ENCODE measurements around the gene CMBL. TPM values are rescaled to one million over a fixed set of nuclear protein-coding genes. Genes with fewer than 3 reads are reported as not detected.

Gene CMBL
- total RNA-seq, 2 experiments from 2014 or later = 1.2 to 1.4 TPM

DNA sequence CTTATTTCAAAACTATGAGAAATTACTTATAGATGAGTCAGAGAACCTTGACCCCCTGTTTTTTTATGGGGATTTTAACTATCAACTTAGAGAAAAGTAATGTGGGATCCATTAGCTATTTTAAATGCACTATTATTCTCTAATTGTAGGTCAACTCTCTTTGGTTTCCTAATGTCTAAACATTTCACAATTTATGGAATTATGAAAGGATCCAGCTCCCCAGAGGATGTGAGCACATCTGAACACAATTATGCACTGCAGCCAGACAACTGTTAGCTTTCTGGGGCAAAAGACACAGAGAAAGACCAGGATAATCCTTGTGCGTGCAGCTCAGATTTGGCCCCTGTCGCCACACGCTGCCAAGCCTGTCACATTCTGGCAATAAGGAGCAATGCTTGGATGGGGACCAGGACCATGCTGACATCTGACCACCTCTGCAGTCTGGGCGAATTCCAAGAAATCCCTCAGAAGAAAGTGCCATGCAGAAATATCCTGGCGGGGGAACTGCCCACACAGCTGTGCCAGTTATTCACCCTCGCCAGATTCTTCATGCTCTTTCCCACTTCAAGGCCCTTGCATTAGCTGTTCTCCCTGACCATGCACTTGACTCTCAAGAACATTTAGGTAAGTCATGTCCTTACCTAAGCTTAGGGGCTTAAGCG, 22.2 kb upstream of the CMBL start:
- ATAC-seq (no peak), DNase-seq (no peak)
- Mint-ChIP-seq H3K27ac (no peak overlapping the region), H3K36me3 (ENCODE audit: low read depth) (peaks cover 2% of the 10 kb centered on the region), H3K4me1 (ENCODE audit: low read depth) (peaks cover 4% of the 10 kb centered on the region), H3K9me3 (no peaks in the 10 kb centered on the region), H3K4me3 (no peak overlapping the region), H3K27me3 (peaks cover 35% of the 10 kb centered on the region)
- no peak for TF ChIP-seq CTCF (IDR thresholded peaks at IDR 0.05)
- POLR2A ChIA-PET = interaction anchor here (1.4 kb wide), 1 partner anchor 74 kb away, joined by 3 read pairs; no protein-coding TSS in a partner anchor
- CTCF ChIA-PET = no interaction called here
- intact Hi-C loops (cut with micrococcal nuclease) = no loop called here

DNA sequence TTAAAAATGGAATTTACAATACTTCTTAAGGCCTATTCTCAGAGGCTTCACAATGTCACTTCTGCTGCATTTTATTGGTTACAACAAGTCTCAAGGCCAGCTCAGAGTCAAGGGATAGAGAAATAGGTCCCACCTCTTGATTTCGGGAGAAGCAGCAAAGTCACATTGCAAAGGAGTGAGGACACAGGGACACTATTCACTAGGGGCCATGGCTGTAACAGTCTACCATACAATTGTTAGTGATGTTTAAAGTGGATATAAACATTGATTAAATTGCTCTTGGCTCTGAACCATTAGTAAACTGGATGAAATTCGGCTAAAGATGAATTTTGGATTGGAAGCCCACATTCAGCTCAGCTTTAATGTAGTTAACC, 21.7 kb upstream of the CMBL start:
- no peak for DNase-seq
- Mint-ChIP-seq H3K27me3 (peaks cover 30% of the 10 kb centered on the region), H3K4me1 (ENCODE audit: low read depth) (peaks cover 4% of the 10 kb centered on the region), H3K4me3 (no peak overlapping the region), H3K9me3 (no peaks in the 10 kb centered on the region), H3K36me3 (ENCODE audit: low read depth) (peaks cover 2% of the 10 kb centered on the region), H3K27ac (no peak overlapping the region)
- TF ChIP-seq CTCF (IDR thresholded peaks at IDR 0.05) = no peak
- no peak for ATAC-seq
- ChIA-PET POLR2A (interaction anchor here (1.4 kb wide), 1 partner anchor 74 kb away, joined by 3 read pairs; no protein-coding TSS in a partner anchor), CTCF (no interaction called here)
- intact Hi-C loops (cut with micrococcal nuclease) = no loop called here

DNA sequence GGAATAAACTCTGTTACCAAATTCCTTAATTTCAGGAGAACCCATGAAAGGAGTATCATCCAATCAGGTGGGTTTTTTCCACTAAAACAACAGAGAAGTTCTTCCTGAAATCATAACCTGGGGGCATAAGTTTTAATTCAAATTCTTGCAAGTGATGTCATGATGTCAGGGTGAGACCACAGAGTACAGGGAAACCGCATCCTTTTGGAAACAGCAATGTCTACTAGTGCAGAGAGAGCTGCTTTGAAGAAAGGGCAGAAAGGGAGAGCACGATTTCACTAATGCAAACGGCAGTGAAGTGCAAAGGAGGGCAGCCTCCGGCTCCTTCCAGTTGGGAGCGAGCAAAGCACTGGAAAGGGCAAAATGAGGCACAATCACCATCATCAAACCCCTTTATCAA, 20.6 kb upstream of the CMBL start:
- POLR2A ChIA-PET = no interaction called here
- Mint-ChIP-seq H3K36me3 (ENCODE audit: low read depth) (no peaks in the 10 kb centered on the region), H3K27me3 (peaks cover 25% of the 10 kb centered on the region), H3K4me1 (ENCODE audit: low read depth) (peaks cover 2% of the 10 kb centered on the region), H3K4me3 (no peak overlapping the region), H3K27ac (no peak overlapping the region), H3K9me3 (no peaks in the 10 kb centered on the region)
- CTCF ChIA-PET = no interaction called here
- TF ChIP-seq CTCF (IDR thresholded peaks at IDR 0.05) = no peak
- intact Hi-C loops (cut with micrococcal nuclease) = no loop called here
- no peak for ATAC-seq
- DNase-seq = no peak

GRCh38 chr5:10324518-10325370, 17.0 kb upstream of the CMBL start:
- no peak for TF ChIP-seq CTCF (IDR thresholded peaks at IDR 0.05)
- H3K4me3 Mint-ChIP-seq = no peak overlapping the region
- intact Hi-C loops (cut with micrococcal nuclease) = loop anchor here (1.0 kb wide), 1 partner anchor 12 kb away; no protein-coding TSS in a partner anchor
- H3K27me3 Mint-ChIP-seq = no peaks in the 10 kb centered on the region
- no peaks in the 10 kb centered on the region for H3K9me3 Mint-ChIP-seq
- no peak overlapping the region for H3K27ac Mint-ChIP-seq
- ATAC-seq = no peak
- no peak for DNase-seq
- no peaks in the 10 kb centered on the region for H3K4me1 Mint-ChIP-seq (ENCODE audit: low read depth)
- ChIA-PET POLR2A (no interaction called here), CTCF (no interaction called here)
- H3K36me3 Mint-ChIP-seq (ENCODE audit: low read depth) = no peaks in the 10 kb centered on the region

All from activated CD8-positive, alpha-beta T cell treated with anti-CD3 and anti-CD28 coated beads for 36 hours (primary cell).